ENCODE results near the gene ARHGAP28. TPM values are rescaled to one million over a fixed set of nuclear protein-coding genes. Genes with fewer than 3 reads are reported as not detected.

Gene ARHGAP28
- total RNA-seq, 1 experiment from 2014 or later, result 9.2 TPM

DNA sequence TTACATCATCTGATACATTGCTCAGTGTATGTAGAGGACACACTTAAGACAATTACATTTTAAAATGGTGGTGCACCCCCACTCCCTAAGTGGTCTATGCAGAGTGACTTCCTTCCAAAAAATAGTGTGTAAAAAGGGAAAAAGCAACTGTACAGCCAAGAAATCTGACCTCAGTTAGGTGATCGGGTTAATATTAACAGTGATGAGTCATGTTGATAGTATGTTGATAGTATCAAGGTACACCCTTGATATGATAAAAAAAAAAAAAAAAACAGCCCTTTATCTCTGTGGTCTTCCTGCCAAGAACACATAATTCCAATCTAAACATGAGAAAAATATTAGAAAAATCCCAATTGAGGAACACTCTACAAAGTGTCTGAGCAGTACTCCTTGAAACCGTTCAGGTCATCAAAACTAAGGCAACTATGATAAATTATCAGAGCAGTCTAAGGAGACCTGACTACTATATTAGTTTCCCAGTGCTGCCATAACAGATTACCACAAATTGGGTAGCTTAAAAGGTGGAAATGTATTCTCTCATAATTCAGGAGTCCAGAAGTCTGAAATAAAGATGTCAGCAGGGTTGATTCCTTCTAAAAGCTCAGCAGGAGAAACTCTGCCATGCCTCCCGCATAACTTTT is 171.9 kb downstream of the ARHGAP28 start:
- H3K23ac ChIP-seq (ENCODE audit: insufficient read length, low read depth, low read length), result no peak overlapping the region
- no peak overlapping the region for H2BK15ac ChIP-seq (ENCODE audit: low read depth, low read length)
- H4K20me1 ChIP-seq (ENCODE audit: control insufficient read depth, insufficient read depth, insufficient read length), result no peaks in the 10 kb centered on the region
- H3K4me1 ChIP-seq (ENCODE audit: insufficient read depth, low read length), result no peaks in the 10 kb centered on the region
- H3K4ac ChIP-seq (ENCODE audit: low read depth, low read length), result no peak overlapping the region
- no peak overlapping the region for H3K27ac Mint-ChIP-seq
- H3K36me3 Mint-ChIP-seq (ENCODE audit: insufficient read depth in 1 of 3, low read depth in 3 of 3), result peaks cover 3 to 22% (median 18%) of the 10 kb centered on the region in 3 experiments; a peak in 6 of 7 replicates
- H3K27me3 ChIP-seq (ENCODE audit: insufficient read depth, low read length), result no peaks in the 10 kb centered on the region
- WGBS (ENCODE audit: extremely low coverage, insufficient read length, low lambda C conversion rate), result no CpG with 5 or more reads among the region's 3 CpGs
- H3K27ac ChIP-seq (ENCODE audit: insufficient read length, low read depth, low read length), result no peak overlapping the region
- H3K9ac ChIP-seq (ENCODE audit: extremely low read depth, insufficient read length, low read length), result no peak overlapping the region
- H3K18ac ChIP-seq (ENCODE audit: insufficient read length, low read depth, low read length), result no peak overlapping the region
- DNase-seq, result no peak
- no peak overlapping the region for H3K4me2 ChIP-seq (ENCODE audit: insufficient read depth, insufficient read length, low read length)
- no peak overlapping the region for H2BK5ac ChIP-seq (ENCODE audit: insufficient read length, low read length)
- H3K4me3 Mint-ChIP-seq, result no peak overlapping the region
- no peaks in the 10 kb centered on the region for H3K9me3 ChIP-seq (ENCODE audit: control insufficient read depth, low read depth, low read length)
- H3K14ac ChIP-seq (ENCODE audit: insufficient read depth, low read length), result no peak overlapping the region
- H2BK120ac ChIP-seq (ENCODE audit: low read depth, low read length, poor library complexity, severe bottlenecking), result no peak overlapping the region
- TF ChIP-seq, protein P1, sequence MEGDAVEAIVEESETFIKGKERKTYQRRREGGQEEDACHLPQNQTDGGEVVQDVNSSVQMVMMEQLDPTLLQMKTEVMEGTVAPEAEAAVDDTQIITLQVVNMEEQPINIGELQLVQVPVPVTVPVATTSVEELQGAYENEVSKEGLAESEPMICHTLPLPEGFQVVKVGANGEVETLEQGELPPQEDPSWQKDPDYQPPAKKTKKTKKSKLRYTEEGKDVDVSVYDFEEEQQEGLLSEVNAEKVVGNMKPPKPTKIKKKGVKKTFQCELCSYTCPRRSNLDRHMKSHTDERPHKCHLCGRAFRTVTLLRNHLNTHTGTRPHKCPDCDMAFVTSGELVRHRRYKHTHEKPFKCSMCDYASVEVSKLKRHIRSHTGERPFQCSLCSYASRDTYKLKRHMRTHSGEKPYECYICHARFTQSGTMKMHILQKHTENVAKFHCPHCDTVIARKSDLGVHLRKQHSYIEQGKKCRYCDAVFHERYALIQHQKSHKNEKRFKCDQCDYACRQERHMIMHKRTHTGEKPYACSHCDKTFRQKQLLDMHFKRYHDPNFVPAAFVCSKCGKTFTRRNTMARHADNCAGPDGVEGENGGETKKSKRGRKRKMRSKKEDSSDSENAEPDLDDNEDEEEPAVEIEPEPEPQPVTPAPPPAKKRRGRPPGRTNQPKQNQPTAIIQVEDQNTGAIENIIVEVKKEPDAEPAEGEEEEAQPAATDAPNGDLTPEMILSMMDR (conservative IDR thresholded peaks at IDR 0.05), result no peak
- no peak overlapping the region for H2AFZ ChIP-seq (ENCODE audit: low read length)
- peaks cover 6 to 8% of the 10 kb centered on the region in 2 experiments; a peak in 4 of 5 replicates for H3K9me3 Mint-ChIP-seq
- no peaks in the 10 kb centered on the region for H3K79me1 ChIP-seq (ENCODE audit: insufficient read depth, low read depth, low read length, poor library complexity, severe bottlenecking)
- H2AK5ac ChIP-seq (ENCODE audit: insufficient read length, low read length), result no peak overlapping the region
- H2BK20ac ChIP-seq (ENCODE audit: low read depth, low read length, poor library complexity, severe bottlenecking), result no peak overlapping the region
- no peak overlapping the region for H3T11ph ChIP-seq (ENCODE audit: low read length)
- H3K4me1 Mint-ChIP-seq, result peaks cover 9 to 10% of the 10 kb centered on the region in 2 experiments
- no peaks in the 10 kb centered on the region for H3K27me3 Mint-ChIP-seq (ENCODE audit: low read depth)
- H4K8ac ChIP-seq (replicated peaks; ENCODE audit: insufficient read length, low read depth, low read length), result no peak overlapping the region
- no peak overlapping the region for H4K91ac ChIP-seq (ENCODE audit: insufficient read length, low read depth, low read length)
- no peak overlapping the region for H4K5ac ChIP-seq (ENCODE audit: insufficient read length, low read depth, low read length)
- H2BK12ac ChIP-seq (ENCODE audit: insufficient read length, low read depth, low read length), result no peak overlapping the region
- H3K79me2 ChIP-seq (ENCODE audit: insufficient read depth, low read length), result no peaks in the 10 kb centered on the region
- H3K23me2 ChIP-seq (ENCODE audit: insufficient read length, low read depth, low read length, poor library complexity, severe bottlenecking), result no peaks in the 10 kb centered on the region
- no peak overlapping the region for H3K56ac ChIP-seq (ENCODE audit: insufficient read length, low read depth, low read length)
